Peyer's patch (tissue), 4 donors: ENCODE measurements around the gene FBH1. TPM values are rescaled to one million over a fixed set of nuclear protein-coding genes. Genes with fewer than 3 reads are reported as not detected.

Source experiments
- DNase-seq, 3 donors: peaks; one replicate each; pipeline ENCODE4 v3.0.0-alpha.2; 2017 to 2019
- H3K27ac ChIP-seq, 4 donors: fragments of 200-600 bp; sonication (generic); one replicate each; pipeline ENCODE4 v1.5.1; 2016 to 2019
- H3K27me3 ChIP-seq, 2 donors: fragments of 200-600 bp; sonication (generic); one replicate each; pipeline ENCODE4 v1.5.1; 2019
- H3K36me3 ChIP-seq, 3 donors: fragments of 200-600 bp; sonication (generic); one replicate each; pipeline ENCODE4 v1.5.1; 2016 to 2019
- H3K4me1 ChIP-seq, 4 donors: fragments of 200-600 bp; sonication (generic); one replicate each; pipeline ENCODE4 v1.5.1; 2016 to 2019
- H3K4me3 ChIP-seq, 4 donors: fragments of 200-600 bp; sonication (generic); 1 replicate in 3 of 4; 2 replicates in 1 of 4; pipeline ENCODE4 v1.5.1; 2016 to 2019; ENCODE audit warnings: mild to moderate bottlenecking in 1 of 4
- H3K9me3 ChIP-seq, 4 donors: fragments of 200-600 bp; sonication (generic); one replicate each; pipeline ENCODE4 v1.5.1; 2016 to 2019; ENCODE audit warnings: mild to moderate bottlenecking in 1 of 4
- CTCF ChIP-seq, 6 experiments: fragments of 450-650 bp in 4 of 6; fragments of 200-600 bp in 2 of 6; sonication (generic) in 1 of 6; IDR thresholded peaks; one replicate each; pipeline ENCODE4 v1.5.1; 2017 to 2019; ENCODE audit warnings: antibody characterized with exemption in 6 of 6, mild to moderate bottlenecking in 3 of 6, moderate library complexity in 1 of 6
- POLR2A ChIP-seq, 2 donors: fragments of 450-650 bp; IDR thresholded peaks; one replicate each; pipeline ENCODE4 v1.5.1; 2017; ENCODE audit warnings: antibody characterized with exemption in 2 of 2, mild to moderate bottlenecking in 2 of 2, moderate library complexity in 2 of 2
- total RNA-seq, 4 donors: library from RNA; depleted of rRNA; stranded (reverse); fragments of >200 nt; gene quantifications; one replicate each; pipeline ENCODE4 v1.1.0, GENCODE V29; 2016

FBH1 gene
- total RNA-seq, 4 donors from 2014 or later, result 101 to 169 (median 138) TPM

GRCh38 chr10:5963071-5963470 lies 73.0 kb downstream of the FBH1 start:
- TF ChIP-seq POLR2A (IDR thresholded peaks at IDR 0.05) (no peak), CTCF (IDR thresholded peaks at IDR 0.05) (no peak)
- Histone ChIP-seq H3K9me3 (no peaks in the 10 kb centered on the region), H3K27ac (no peak overlapping the region), H3K36me3 (peaks cover 0 to 69% (median 0%) of the 10 kb centered on the region in 3 donors), H3K4me1 (no peaks in the 10 kb centered on the region), H3K4me3 (no peak overlapping the region), H3K27me3 (no peaks in the 10 kb centered on the region)
- DNase-seq, result peak in 1 of 3 donors; percentile 39

- TF ChIP-seq POLR2A (IDR thresholded peaks at IDR 0.05) (no peak), CTCF (IDR thresholded peaks at IDR 0.05) (no peak)
- DNase-seq, result peak in 1 of 3 donors; percentile 22
- Histone ChIP-seq H3K27ac (no peak overlapping the region), H3K9me3 (no peaks in the 10 kb centered on the region), H3K4me1 (no peaks in the 10 kb centered on the region), H3K36me3 (peaks cover 0 to 64% (median 0%) of the 10 kb centered on the region in 3 donors), H3K27me3 (no peaks in the 10 kb centered on the region), H3K4me3 (no peak overlapping the region)
Measured at GRCh38 chr10:5963591-5963990, 73.5 kb downstream of the FBH1 start.

- Histone ChIP-seq H3K36me3 (peaks cover 0 to 53% (median 0%) of the 10 kb centered on the region in 3 donors), H3K27ac (no peak overlapping the region), H3K9me3 (no peaks in the 10 kb centered on the region), H3K4me1 (no peaks in the 10 kb centered on the region), H3K27me3 (no peaks in the 10 kb centered on the region), H3K4me3 (no peak overlapping the region)
- peak in 1 of 3 donors; percentile 37 for DNase-seq
- TF ChIP-seq POLR2A (IDR thresholded peaks at IDR 0.05) (no peak), CTCF (IDR thresholded peaks at IDR 0.05) (no peak)
Measured at GRCh38 chr10:5964736-5965135, 74.7 kb downstream of the FBH1 start.

GRCh38 chr10:5965266-5965665 lies 75.2 kb downstream of the FBH1 start:
- Histone ChIP-seq H3K9me3 (no peaks in the 10 kb centered on the region), H3K4me3 (no peak overlapping the region), H3K36me3 (peaks cover 0 to 47% (median 0%) of the 10 kb centered on the region in 3 donors), H3K27ac (no peak overlapping the region), H3K27me3 (no peaks in the 10 kb centered on the region), H3K4me1 (no peaks in the 10 kb centered on the region)
- TF ChIP-seq POLR2A (IDR thresholded peaks at IDR 0.05), result no peak
- TF ChIP-seq CTCF (IDR thresholded peaks at IDR 0.05), result no peak
- peak in 1 of 3 donors; percentile 46 for DNase-seq

- peak in 1 of 3 donors; percentile 32 for DNase-seq
- no peak overlapping the region for H3K4me3 ChIP-seq
- peaks cover 0 to 10% (median 2%) of the 10 kb centered on the region in 4 donors for H3K4me1 ChIP-seq
- H3K27me3 ChIP-seq, result no peaks in the 10 kb centered on the region
- no peak overlapping the region for H3K27ac ChIP-seq
- TF ChIP-seq CTCF (IDR thresholded peaks at IDR 0.05), result no peak
- no peak for TF ChIP-seq POLR2A (IDR thresholded peaks at IDR 0.05)
- no peaks in the 10 kb centered on the region for H3K9me3 ChIP-seq
- peaks cover 0 to 25% (median 0%) of the 10 kb centered on the region in 3 donors for H3K36me3 ChIP-seq
Measured at GRCh38 chr10:5968037-5968680, 78.1 kb downstream of the FBH1 start.
